CD14-positive monocyte (primary cell): ENCODE measurements around the gene SDK1. TPM values are rescaled to one million over a fixed set of nuclear protein-coding genes. Genes with fewer than 3 reads are reported as not detected.

Experiments
- DNase-seq, 3 donors: peaks; one replicate each; pipeline ENCODE4 v3.0.0-alpha.2; 2011 to 2022
- H2AFZ ChIP-seq: 2 replicates; pipeline ENCODE4 v1.6.0; 2012; ENCODE audit warnings: mild to moderate bottlenecking, low read depth, low read length, inconsistent platforms; ENCODE audit not compliant: insufficient read depth, poor library complexity, severe bottlenecking
- H3K27ac ChIP-seq, 2 donors: 1 replicate in 1 of 2; 2 replicates in 1 of 2; pipeline ENCODE4 v1.5.1; 2012 to 2013; ENCODE audit warnings: low read length in 2 of 2, control low read depth in 1 of 2, inconsistent platforms in 1 of 2, low read depth in 1 of 2, mild to moderate bottlenecking in 1 of 2
- H3K27me3 ChIP-seq, 2 donors: one replicate each; pipeline versions ENCODE4 v1.6.0 to v1.6.1; 2011 to 2013; ENCODE audit warnings: low read length in 2 of 2; ENCODE audit not compliant: control insufficient read depth in 2 of 2, insufficient read depth in 2 of 2
- H3K36me3 ChIP-seq, 2 donors: replicated peaks in 1 of 2; 1 replicate in 1 of 2; 2 replicates in 1 of 2; pipeline versions ENCODE4 v1.5.1 to v1.6.1; 2012 to 2013; ENCODE audit warnings: low read length in 2 of 2, control low read depth in 1 of 2, inconsistent platforms in 1 of 2, mild to moderate bottlenecking in 1 of 2; ENCODE audit not compliant: insufficient read depth in 2 of 2, control insufficient read depth in 1 of 2
- H3K4me1 ChIP-seq, 2 donors: 1 replicate in 1 of 2; 2 replicates in 1 of 2; pipeline versions ENCODE4 v1.5.1 to v1.6.1; 2012 to 2013; ENCODE audit warnings: low read length in 2 of 2, control low read depth in 1 of 2, inconsistent platforms in 1 of 2, mild to moderate bottlenecking in 1 of 2, moderate library complexity in 1 of 2; ENCODE audit not compliant: insufficient read depth in 2 of 2, control insufficient read depth in 1 of 2
- H3K4me2 ChIP-seq: replicated peaks from 2 replicates; pipeline ENCODE3; 2012; ENCODE audit warnings: low read length, moderate library complexity, mild to moderate bottlenecking; ENCODE audit not compliant: poor library complexity, severe bottlenecking; ENCODE audit errors: extremely low read depth
- H3K4me3 ChIP-seq, 3 experiments: fragments of 200-600 bp in 1 of 3; sonication (generic) in 1 of 3; replicated peaks in 1 of 3; 1 replicate in 2 of 3; 2 replicates in 1 of 3; pipeline ENCODE4 v1.5.1; 2011 to 2013; ENCODE audit warnings: low read length in 3 of 3, mild to moderate bottlenecking in 3 of 3, control low read depth in 2 of 3, low read depth in 2 of 3, inconsistent platforms in 1 of 3, moderate library complexity in 1 of 3
- H3K79me2 ChIP-seq: 2 replicates; pipeline ENCODE4 v1.6.0; 2012; ENCODE audit warnings: mild to moderate bottlenecking, control low read depth, inconsistent platforms, low read length, moderate library complexity; ENCODE audit not compliant: insufficient read depth
- H3K9ac ChIP-seq: 2 replicates; pipeline ENCODE4 v1.6.0; 2017; ENCODE audit warnings: low read length, mild to moderate bottlenecking; ENCODE audit not compliant: insufficient read depth, poor library complexity, severe bottlenecking
- H3K9me3 ChIP-seq, 2 donors: replicated peaks in 1 of 2; 1 replicate in 1 of 2; 2 replicates in 1 of 2; pipeline versions ENCODE4 v1.5.1 to v1.6.1; 2012 to 2013; ENCODE audit warnings: low read length in 2 of 2, control low read depth in 1 of 2; ENCODE audit not compliant: control insufficient read depth in 1 of 2, insufficient read depth in 1 of 2
- H4K20me1 ChIP-seq: 2 replicates; pipeline ENCODE4 v1.6.0; 2012; ENCODE audit warnings: mild to moderate bottlenecking, low read length, control low read depth, moderate library complexity; ENCODE audit not compliant: insufficient read depth
- H3K27ac Mint-ChIP-seq, 7 donors: one replicate each; pipeline ENCODE4 v1.8.0; 2020; ENCODE audit warnings: mild to moderate bottlenecking in 7 of 7, mixed read lengths in 7 of 7, moderate library complexity in 6 of 7, inconsistent platforms in 2 of 7
- H3K27me3 Mint-ChIP-seq, 3 donors: one replicate each; pipeline ENCODE4 v1.8.0; 2021 to 2022; ENCODE audit warnings: low read depth in 3 of 3, mild to moderate bottlenecking in 3 of 3, mixed read lengths in 3 of 3, moderate library complexity in 3 of 3, inconsistent platforms in 1 of 3
- H3K36me3 Mint-ChIP-seq, 2 donors: one replicate each; pipeline ENCODE4 v1.8.0; 2020; ENCODE audit warnings: mixed read lengths in 2 of 2, inconsistent platforms in 1 of 2, mild to moderate bottlenecking in 1 of 2
- H3K4me1 Mint-ChIP-seq: one replicate; pipeline ENCODE4 v1.8.0; 2020; ENCODE audit warnings: mild to moderate bottlenecking, mixed read lengths
- H3K4me3 Mint-ChIP-seq, 2 donors: one replicate each; pipeline ENCODE4 v1.8.0; 2020; ENCODE audit warnings: mild to moderate bottlenecking in 2 of 2, mixed read lengths in 2 of 2, moderate library complexity in 1 of 2
- H3K9me3 Mint-ChIP-seq, 7 donors: one replicate each; pipeline ENCODE4 v1.8.0; 2020 to 2022; ENCODE audit warnings: mixed read lengths in 7 of 7, mild to moderate bottlenecking in 6 of 7, moderate library complexity in 6 of 7, inconsistent platforms in 2 of 7
- CTCF ChIP-seq: fragments of 200-600 bp; IDR thresholded peaks from one replicate; pipeline ENCODE4 v1.8.0; 2022; ENCODE audit warnings: antibody characterized with exemption, mild to moderate bottlenecking
- WGBS: methylation state at CpG from one replicate; pipeline ENCODE4 v1.1.5; 2013; ENCODE audit warnings: missing lambda C conversion rate; ENCODE audit not compliant: insufficient coverage; 5-methylcytosine and 5-hydroxymethylcytosine counted together
- intact Hi-C, 2 donors: fragments of 100-400 bp; cut with micrococcal nuclease; formaldehyde crosslinking; loops; one replicate each; pipeline versions ENCODE4 v1.15.0 to v1.15.1; 2023
- polyA plus RNA-seq, 3 donors: library from polyadenylated mRNA; depleted of rRNA in 1 of 3; unstranded in 2 of 3; stranded (reverse) in 1 of 3; fragments of 300-500 nt in 2 of 3; fragments of >200 nt in 1 of 3; fragmentation: Illumina TruSeq in 2 of 3; gene quantifications; 1 replicate in 2 of 3; 2 replicates in 1 of 3; pipeline ENCODE4 v1.2.3, GENCODE V29; 2012 to 2021

SDK1 gene
- polyA plus RNA-seq, 3 donors, result 0.01 TPM; not detected in 2

- no peak overlapping the region for H3K9ac ChIP-seq
- H3K4me3 ChIP-seq, result no peak overlapping the region
- H4K20me1 ChIP-seq, result no peaks in the 10 kb centered on the region
- no peak overlapping the region for H3K4me2 ChIP-seq
- no peaks in the 10 kb centered on the region for H3K4me1 Mint-ChIP-seq
- H3K9me3 Mint-ChIP-seq, result peaks cover 5 to 31% (median 12%) of the 10 kb centered on the region in 7 donors
- no peaks in the 10 kb centered on the region for H3K36me3 Mint-ChIP-seq
- no peaks in the 10 kb centered on the region for H3K79me2 ChIP-seq
- intact Hi-C loops, result no loop called here
- TF ChIP-seq CTCF, result no peak
- no peaks in the 10 kb centered on the region for H3K4me1 ChIP-seq
- no peak for DNase-seq
- H3K27me3 Mint-ChIP-seq, result peaks cover 0 to 1% (median 1%) of the 10 kb centered on the region in 3 donors
- H3K27ac ChIP-seq, result no peak overlapping the region
- no peak overlapping the region for H3K4me3 Mint-ChIP-seq
- no peaks in the 10 kb centered on the region for H3K27me3 ChIP-seq
- H3K9me3 ChIP-seq, result peaks cover 0 to 18% of the 10 kb centered on the region in 2 donors
- H2AFZ ChIP-seq, result no peak overlapping the region
- 92% methylated on average over 31 of the region's 34 CpGs for WGBS
- no peaks in the 10 kb centered on the region for H3K36me3 ChIP-seq
- peak overlapping the region in 1 of 7 donors; percentile 1 for H3K27ac Mint-ChIP-seq
Measured at GRCh38 chr7:4175346-4175973, 874.4 kb downstream of the SDK1 start.

DNA sequence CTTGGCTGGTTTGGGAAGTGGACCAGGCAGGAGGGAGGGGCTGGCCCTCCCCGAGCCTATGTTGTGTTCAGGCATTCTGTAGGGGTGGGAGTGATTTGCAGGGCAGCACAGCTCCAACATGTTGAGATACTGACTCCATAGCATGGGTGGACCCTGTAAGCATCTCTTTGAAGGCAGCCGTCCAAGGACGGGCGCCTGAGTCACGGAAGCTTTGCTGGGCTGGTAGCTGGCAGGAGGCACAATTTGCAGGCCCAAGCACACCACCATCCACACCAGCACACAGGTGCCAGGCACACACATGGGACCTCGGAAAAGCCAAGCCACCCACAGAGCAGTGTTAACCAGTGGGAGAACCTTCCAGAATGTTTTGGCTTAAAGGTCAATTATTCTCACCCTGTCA is 875.9 kb downstream of the SDK1 start:
- Histone ChIP-seq H3K4me2 (no peak overlapping the region), H2AFZ (no peak overlapping the region), H3K27me3 (no peaks in the 10 kb centered on the region), H3K9ac (no peak overlapping the region), H3K9me3 (peaks cover 10 to 31% of the 10 kb centered on the region in 2 donors), H3K4me1 (no peaks in the 10 kb centered on the region), H3K4me3 (no peak overlapping the region), H3K79me2 (no peaks in the 10 kb centered on the region), H3K27ac (no peak overlapping the region), H3K36me3 (no peaks in the 10 kb centered on the region), H4K20me1 (no peaks in the 10 kb centered on the region)
- H3K4me1 Mint-ChIP-seq, result no peaks in the 10 kb centered on the region
- DNase-seq, result no peak
- H3K27ac Mint-ChIP-seq, result no peak overlapping the region
- peaks cover 15 to 47% (median 25%) of the 10 kb centered on the region in 7 donors for H3K9me3 Mint-ChIP-seq
- peaks cover 0 to 1% (median 1%) of the 10 kb centered on the region in 3 donors for H3K27me3 Mint-ChIP-seq
- intact Hi-C loops, result no loop called here
- no peaks in the 10 kb centered on the region for H3K36me3 Mint-ChIP-seq
- 81% methylated on average over 3 of the region's 6 CpGs for WGBS
- TF ChIP-seq CTCF, result no peak
- no peak overlapping the region for H3K4me3 Mint-ChIP-seq
